ENCODE results near the gene PIH1D1.

PIH1D1 gene

GRCh38 chr19:49407079-49407478, 44.5 kb downstream of the PIH1D1 start:
- Histone ChIP-seq H3K9me3 (ENCODE audit: control insufficient read depth, insufficient read depth, low read depth, low read length) (no peaks in the 10 kb centered on the region), H3K4me3 (ENCODE audit: low read depth, low read length) (no peak overlapping the region), H3K4me1 (ENCODE audit: control insufficient read depth, insufficient read depth, low read length) (peaks cover 10% of the 10 kb centered on the region), H3K27ac (ENCODE audit: extremely low read depth, low read depth, low read length) (no peak overlapping the region), H3K36me3 (ENCODE audit: control insufficient read depth in 2 of 2, insufficient read depth in 1 of 2, low read length in 2 of 2) (no peaks in the 10 kb centered on the region)
- TF ChIP-seq ZNF202 (tag by site-specific recombination; IDR thresholded peaks at IDR 0.05; ENCODE audit: borderline replicate concordance) = no peak
- no peak for TF ChIP-seq ZNF169 (tag by site-specific recombination; IDR thresholded peaks at IDR 0.05)
- TF ChIP-seq ZNF776 (tag by site-specific recombination; IDR thresholded peaks at IDR 0.05; ENCODE audit: borderline replicate concordance) = no peak
- no peak for TF ChIP-seq PRDM2 (tag by site-specific recombination; IDR thresholded peaks at IDR 0.05; ENCODE audit: borderline replicate concordance)
- no peak for TF ChIP-seq ZNF518A (tag by site-specific recombination; conservative IDR thresholded peaks at IDR 0.05; ENCODE audit: low read depth)
- TF ChIP-seq GLI2 (tag by site-specific recombination; IDR thresholded peaks at IDR 0.05; ENCODE audit: borderline replicate concordance, low read depth) = no peak
- TF ChIP-seq ZNF837 (tag by site-specific recombination; IDR thresholded peaks at IDR 0.05) = no peak
- TF ChIP-seq TCF7L2 (IDR thresholded peaks at IDR 0.05; ENCODE audit: borderline replicate concordance, low read depth, low read length) = no peak
- no peak for TF ChIP-seq ZNF23 (tag by site-specific recombination; IDR thresholded peaks at IDR 0.05; ENCODE audit: borderline replicate concordance)
- POLR2A ChIA-PET = interaction anchor here (0.9 kb wide), 1 partner anchor 14 kb away, joined by 3 read pairs; no protein-coding TSS in a partner anchor
- CTCF ChIA-PET = interaction anchor here (1.0 to 1.7 kb wide), 3 partner anchors 9 to 66 kb away, joined by 3 to 16 read pairs (median 4); no protein-coding TSS in a partner anchor

GRCh38 chr19:49403404-49404187, 48.0 kb downstream of the PIH1D1 start:
- Histone ChIP-seq H3K4me1 (ENCODE audit: control insufficient read depth, insufficient read depth, low read length) (peaks cover 10% of the 10 kb centered on the region), H3K36me3 (ENCODE audit: control insufficient read depth in 2 of 2, insufficient read depth in 1 of 2, low read length in 2 of 2) (no peaks in the 10 kb centered on the region), H3K27ac (ENCODE audit: extremely low read depth, low read depth, low read length) (peak overlapping the region; percentile 74), H3K4me3 (ENCODE audit: low read depth, low read length) (no peak overlapping the region), H3K9me3 (ENCODE audit: control insufficient read depth, insufficient read depth, low read depth, low read length) (no peaks in the 10 kb centered on the region)
- POLR2A ChIA-PET = interaction anchor here (0.5 to 1.8 kb wide), 7 partner anchors 12 to 272 kb away, joined by 3 to 9 read pairs (median 3); partner anchors contain the start of gene ALDH16A1
- CTCF ChIA-PET = interaction anchor here (0.5 to 1.3 kb wide), 6 partner anchors 10 to 275 kb away, joined by 3 to 5 read pairs (median 4); no protein-coding TSS in a partner anchor
- TF ChIP-seq SP7 (tag by site-specific recombination; IDR thresholded peaks at IDR 0.05) (peak; percentile 87), ZNF660 (tag by site-specific recombination; IDR thresholded peaks at IDR 0.05) (peak; percentile 82), ZFP37 (tag by site-specific recombination; IDR thresholded peaks at IDR 0.05) (no peak), ZNF776 (tag by site-specific recombination; IDR thresholded peaks at IDR 0.05; ENCODE audit: borderline replicate concordance) (no peak), ZBTB6 (tag by site-specific recombination; IDR thresholded peaks at IDR 0.05) (peak; percentile 91), ZNF292 (tag by site-specific recombination; IDR thresholded peaks at IDR 0.05; ENCODE audit: borderline replicate concordance, low read depth) (no peak), ZFP69B (tag by site-specific recombination; IDR thresholded peaks at IDR 0.05) (0 out of 2 replicates have a peak, but pooled peaks have one; percentile 22), ZNF843 (tag by site-specific recombination; IDR thresholded peaks at IDR 0.05) (peak; percentile 58; the same call in 1 of the 2 replicates), ZFHX2 (tag by site-specific recombination; conservative IDR thresholded peaks at IDR 0.05) (peak; percentile 55), HOXD13 (CRISPR knock-in tag; IDR thresholded peaks at IDR 0.05; ENCODE audit: borderline replicate concordance) (no peak), SETDB1 (IDR thresholded peaks at IDR 0.05; ENCODE audit: insufficient read length, low read length) (peak; percentile 70)
